Activated T-cell treated with anti-CD3 and anti-CD28 coated beads, Interleukin-2, amount 50 U/mL, for 4 hours (primary cell): ENCODE measurements around the gene IFT122. TPM values are rescaled to one million over a fixed set of nuclear protein-coding genes. Genes with fewer than 3 reads are reported as not detected.
A peak's percentile ranks its signal among the peaks of the same experiment; 100 is the strongest.
"Not testable (repeated sequence)": the region's sequence is repeated elsewhere in the genome, so short reads cannot be mapped to it uniquely, and the experiment has no call there.

Experiments used
- ATAC-seq, 2 donors: fragments of 200-7000 bp; cut with Tn5 transposase; one replicate each; pipeline ENCODE4 v1.10.0; 2021
- DNase-seq: peaks from one replicate; pipeline ENCODE4 v3.0.0-alpha.2; 2020
- H3K27me3 Mint-ChIP-seq: one replicate; pipeline ENCODE4 v1.8.0; 2021; ENCODE audit warnings: low read depth, mixed read lengths
- H3K36me3 Mint-ChIP-seq: one replicate; pipeline ENCODE4 v1.8.0; 2022; ENCODE audit warnings: mixed read lengths; ENCODE audit not compliant: insufficient read depth
- H3K4me1 Mint-ChIP-seq: one replicate; pipeline ENCODE4 v1.8.0; 2021; ENCODE audit warnings: low read depth, mixed read lengths
- H3K4me3 Mint-ChIP-seq: one replicate; pipeline ENCODE4 v1.8.0; 2021; ENCODE audit warnings: mild to moderate bottlenecking, moderate library complexity, mixed read lengths
- H3K9me3 Mint-ChIP-seq: one replicate; pipeline ENCODE4 v1.8.0; 2021; ENCODE audit warnings: mixed read lengths
- total RNA-seq, 3 donors: library from RNA; stranded (reverse); gene quantifications; one replicate each; pipeline ENCODE4 v1.2.1, GENCODE V29; 2021

Gene IFT122
- total RNA-seq, 3 donors from 2014 or later = 8.7 to 9.7 (median 8.9) TPM

GRCh38 chr3:129461461-129462146 is 21.6 kb downstream of the IFT122 start:
- Mint-ChIP-seq H3K4me3 (no peak overlapping the region), H3K36me3 (peaks cover 14% of the 10 kb centered on the region), H3K27me3 (no peaks in the 10 kb centered on the region), H3K4me1 (no peaks in the 10 kb centered on the region), H3K9me3 (no peaks in the 10 kb centered on the region)
- ATAC-seq (no peak), DNase-seq (no peak)

GRCh38 chr3:129462361-129462968 is 22.4 kb downstream of the IFT122 start:
- Mint-ChIP-seq H3K4me1 (no peaks in the 10 kb centered on the region), H3K27me3 (no peaks in the 10 kb centered on the region), H3K9me3 (no peaks in the 10 kb centered on the region), H3K4me3 (no peak overlapping the region), H3K36me3 (peaks cover 9% of the 10 kb centered on the region)
- no peak for ATAC-seq
- DNase-seq = no peak

- H3K27me3 Mint-ChIP-seq = no peaks in the 10 kb centered on the region
- no peaks in the 10 kb centered on the region for H3K4me1 Mint-ChIP-seq
- H3K36me3 Mint-ChIP-seq = peaks cover 8% of the 10 kb centered on the region
- no peak for ATAC-seq
- no peaks in the 10 kb centered on the region for H3K9me3 Mint-ChIP-seq
- H3K4me3 Mint-ChIP-seq = no peak overlapping the region
- DNase-seq = no peak
These were observed 23.1 kb downstream of the IFT122 start for GRCh38 chr3:129463094-129463493.

- no peak for ATAC-seq
- H3K4me3 Mint-ChIP-seq = no peak overlapping the region
- no peak for DNase-seq
- no peaks in the 10 kb centered on the region for H3K4me1 Mint-ChIP-seq
- no peaks in the 10 kb centered on the region for H3K27me3 Mint-ChIP-seq
- no peaks in the 10 kb centered on the region for H3K9me3 Mint-ChIP-seq
- H3K36me3 Mint-ChIP-seq = peaks cover 8% of the 10 kb centered on the region
These were observed 23.7 kb downstream of the IFT122 start for GRCh38 chr3:129463716-129464115.

- DNase-seq (no peak), ATAC-seq (no peak)
- H3K4me3 Mint-ChIP-seq = no peak overlapping the region
- H3K4me1 Mint-ChIP-seq = peaks cover 8% of the 10 kb centered on the region
- H3K9me3 Mint-ChIP-seq = no peaks in the 10 kb centered on the region
- H3K27me3 Mint-ChIP-seq = no peaks in the 10 kb centered on the region
- peaks cover 13% of the 10 kb centered on the region for H3K36me3 Mint-ChIP-seq
These were observed 27.9 kb downstream of the IFT122 start for GRCh38 chr3:129467932-129468331.

GRCh38 chr3:129469026-129469425 is 29.0 kb downstream of the IFT122 start:
- H3K4me3 Mint-ChIP-seq = no peak overlapping the region
- ATAC-seq (no peak), DNase-seq (no peak)
- no peaks in the 10 kb centered on the region for H3K27me3 Mint-ChIP-seq
- H3K36me3 Mint-ChIP-seq = peaks cover 13% of the 10 kb centered on the region
- H3K9me3 Mint-ChIP-seq = no peaks in the 10 kb centered on the region
- H3K4me1 Mint-ChIP-seq = peaks cover 8% of the 10 kb centered on the region

- Mint-ChIP-seq H3K9me3 (no peaks in the 10 kb centered on the region), H3K36me3 (peaks cover 10% of the 10 kb centered on the region), H3K4me3 (no peak overlapping the region), H3K27me3 (no peaks in the 10 kb centered on the region), H3K4me1 (peaks cover 8% of the 10 kb centered on the region)
- no peak for DNase-seq
- ATAC-seq = no peak
These were observed 30.8 kb downstream of the IFT122 start for GRCh38 chr3:129470861-129471260.

- Mint-ChIP-seq H3K27me3 (no peaks in the 10 kb centered on the region), H3K4me3 (no peak overlapping the region), H3K9me3 (no peaks in the 10 kb centered on the region), H3K36me3 (peaks cover 21% of the 10 kb centered on the region), H3K4me1 (peaks cover 8% of the 10 kb centered on the region)
- DNase-seq = no peak
- ATAC-seq = no peak
These were observed 33.2 kb downstream of the IFT122 start for GRCh38 chr3:129473067-129473768.

- H3K4me1 Mint-ChIP-seq = peaks cover 8% of the 10 kb centered on the region
- H3K36me3 Mint-ChIP-seq = peaks cover 21% of the 10 kb centered on the region
- H3K9me3 Mint-ChIP-seq = no peaks in the 10 kb centered on the region
- DNase-seq = no peak
- no peak overlapping the region for H3K4me3 Mint-ChIP-seq
- H3K27me3 Mint-ChIP-seq = no peaks in the 10 kb centered on the region
- ATAC-seq = no peak
These were observed 33.7 kb downstream of the IFT122 start for GRCh38 chr3:129473769-129474152.

- H3K36me3 Mint-ChIP-seq = peaks cover 15% of the 10 kb centered on the region
- H3K4me3 Mint-ChIP-seq = no peak overlapping the region
- ATAC-seq = no peak
- no peak for DNase-seq
- no peaks in the 10 kb centered on the region for H3K9me3 Mint-ChIP-seq
- no peaks in the 10 kb centered on the region for H3K27me3 Mint-ChIP-seq
- H3K4me1 Mint-ChIP-seq = no peaks in the 10 kb centered on the region
These were observed 35.2 kb downstream of the IFT122 start for GRCh38 chr3:129474984-129475804.

- DNase-seq (no peak), ATAC-seq (no peak)
- Mint-ChIP-seq H3K4me1 (no peaks in the 10 kb centered on the region), H3K27me3 (no peaks in the 10 kb centered on the region), H3K9me3 (no peaks in the 10 kb centered on the region), H3K4me3 (no peak overlapping the region), H3K36me3 (peaks cover 15% of the 10 kb centered on the region)
These were observed 35.8 kb downstream of the IFT122 start for GRCh38 chr3:129475863-129476262.

- H3K4me1 Mint-ChIP-seq = peaks cover 5% of the 10 kb centered on the region
- H3K27me3 Mint-ChIP-seq = no peaks in the 10 kb centered on the region
- H3K4me3 Mint-ChIP-seq = no peak overlapping the region
- peaks cover 15% of the 10 kb centered on the region for H3K36me3 Mint-ChIP-seq
- no peaks in the 10 kb centered on the region for H3K9me3 Mint-ChIP-seq
- ATAC-seq = no peak
- no peak for DNase-seq
These were observed 36.6 kb downstream of the IFT122 start for GRCh38 chr3:129476586-129476985.

- not testable (repeated sequence) for DNase-seq, H3K27me3 Mint-ChIP-seq, ATAC-seq, H3K9me3 Mint-ChIP-seq, H3K4me3 Mint-ChIP-seq
- H3K4me1 Mint-ChIP-seq = peaks cover 19% of the 10 kb centered on the region
- peaks cover 18% of the 10 kb centered on the region for H3K36me3 Mint-ChIP-seq
These were observed 41.3 kb downstream of the IFT122 start for GRCh38 chr3:129481225-129481765.

GRCh38 chr3:129481766-129482332 is 41.8 kb downstream of the IFT122 start:
- Mint-ChIP-seq H3K36me3 (peaks cover 15% of the 10 kb centered on the region), H3K4me1 (peaks cover 19% of the 10 kb centered on the region), H3K9me3 (no peaks in the 10 kb centered on the region), H3K27me3 (no peaks in the 10 kb centered on the region), H3K4me3 (no peak overlapping the region)
- DNase-seq (peak; percentile 29), ATAC-seq (peak; percentile 69 to 72)
